Glutamatergic neuron (in vitro differentiated cells): ENCODE measurements around the gene KRT5. TPM values are rescaled to one million over a fixed set of nuclear protein-coding genes. Genes with fewer than 3 reads are reported as not detected.

Experiments used
- DNase-seq: peaks from one replicate; pipeline ENCODE4 v3.0.0; 2022
- H3K27ac Mint-ChIP-seq: one replicate; pipeline ENCODE4 v1.8.0; 2020; ENCODE audit warnings: mild to moderate bottlenecking, mixed read lengths, inconsistent platforms; ENCODE audit not compliant: unreplicated experiment
- H3K27me3 Mint-ChIP-seq: one replicate; pipeline ENCODE4 v1.8.0; 2020; ENCODE audit warnings: mild to moderate bottlenecking, moderate library complexity, mixed read lengths, inconsistent platforms; ENCODE audit not compliant: unreplicated experiment
- H3K36me3 Mint-ChIP-seq: one replicate; pipeline ENCODE4 v1.8.0; 2020; ENCODE audit warnings: mild to moderate bottlenecking, mixed read lengths, inconsistent platforms; ENCODE audit not compliant: unreplicated experiment
- H3K4me1 Mint-ChIP-seq: one replicate; pipeline ENCODE4 v1.8.0; 2020; ENCODE audit warnings: mild to moderate bottlenecking, low read depth, mixed read lengths, inconsistent platforms; ENCODE audit not compliant: unreplicated experiment
- H3K4me3 Mint-ChIP-seq: one replicate; pipeline ENCODE4 v1.8.0; 2020; ENCODE audit warnings: mild to moderate bottlenecking, mixed read lengths, inconsistent platforms; ENCODE audit not compliant: unreplicated experiment
- H3K9me3 Mint-ChIP-seq: one replicate; pipeline ENCODE4 v1.8.0; 2020; ENCODE audit warnings: mild to moderate bottlenecking, moderate library complexity, mixed read lengths, inconsistent platforms; ENCODE audit not compliant: unreplicated experiment
- total RNA-seq: library from RNA; stranded (reverse); fragmentation: NEBNext Ultra II Directional; extraction: Animal tissue kit (Norgen Biotek cat#: 25700); gene quantifications from one replicate; pipeline ENCODE4 v1.2.1, GENCODE V29; 2021; ENCODE audit not compliant: unreplicated experiment
- TF ChIP-seq, protein P1 (sequence below): fragments of 200-600 bp; sonication (generic); IDR thresholded peaks from one replicate; pipeline ENCODE4 v1.5.0; 2021; ENCODE audit not compliant: partially characterized antibody, unreplicated experiment

The KRT5 gene
- total RNA-seq, 1 donor from 2014 or later: not detected

DNA sequence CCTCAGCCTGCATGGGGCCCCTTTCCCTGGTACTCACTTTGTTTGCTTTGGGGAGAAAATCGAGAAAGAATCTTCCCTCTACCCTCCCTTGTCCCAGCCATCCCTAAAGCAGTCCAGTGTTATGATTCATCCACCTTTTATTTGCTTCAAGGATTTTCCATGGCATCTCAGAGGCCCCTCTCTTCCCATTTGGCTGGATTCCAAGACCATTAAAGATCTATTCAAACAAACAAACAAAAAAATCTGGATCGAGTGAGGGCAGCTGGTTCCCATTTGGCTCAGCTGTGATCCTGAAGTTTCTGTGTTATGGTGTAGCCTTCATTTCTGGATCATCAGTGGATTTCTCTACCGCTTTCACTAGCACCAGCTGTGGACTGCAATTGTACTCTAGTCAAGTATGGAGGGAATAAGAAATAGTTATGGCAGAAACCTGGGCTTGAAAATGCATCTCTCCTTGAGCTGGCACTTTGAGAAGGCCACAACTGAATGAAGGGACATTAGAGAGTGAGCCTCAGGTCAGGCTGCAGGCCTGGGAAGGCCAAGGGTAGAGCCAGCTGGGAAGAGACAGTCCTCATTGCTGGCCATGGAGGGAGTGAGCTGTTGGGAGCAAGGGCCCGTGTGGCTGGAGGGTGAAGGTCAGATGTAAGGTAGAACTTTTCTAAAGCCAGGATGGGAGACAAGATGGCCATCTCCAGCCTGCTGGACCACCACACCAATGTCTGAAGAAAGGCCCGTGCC is 19.1 kb upstream of the KRT5 start:
- Mint-ChIP-seq H3K36me3 (no peaks in the 10 kb centered on the region), H3K9me3 (peaks cover 5% of the 10 kb centered on the region), H3K4me1 (no peaks in the 10 kb centered on the region), H3K4me3 (no peak overlapping the region), H3K27me3 (peaks cover 8% of the 10 kb centered on the region), H3K27ac (no peak overlapping the region)
- TF ChIP-seq, protein P1, sequence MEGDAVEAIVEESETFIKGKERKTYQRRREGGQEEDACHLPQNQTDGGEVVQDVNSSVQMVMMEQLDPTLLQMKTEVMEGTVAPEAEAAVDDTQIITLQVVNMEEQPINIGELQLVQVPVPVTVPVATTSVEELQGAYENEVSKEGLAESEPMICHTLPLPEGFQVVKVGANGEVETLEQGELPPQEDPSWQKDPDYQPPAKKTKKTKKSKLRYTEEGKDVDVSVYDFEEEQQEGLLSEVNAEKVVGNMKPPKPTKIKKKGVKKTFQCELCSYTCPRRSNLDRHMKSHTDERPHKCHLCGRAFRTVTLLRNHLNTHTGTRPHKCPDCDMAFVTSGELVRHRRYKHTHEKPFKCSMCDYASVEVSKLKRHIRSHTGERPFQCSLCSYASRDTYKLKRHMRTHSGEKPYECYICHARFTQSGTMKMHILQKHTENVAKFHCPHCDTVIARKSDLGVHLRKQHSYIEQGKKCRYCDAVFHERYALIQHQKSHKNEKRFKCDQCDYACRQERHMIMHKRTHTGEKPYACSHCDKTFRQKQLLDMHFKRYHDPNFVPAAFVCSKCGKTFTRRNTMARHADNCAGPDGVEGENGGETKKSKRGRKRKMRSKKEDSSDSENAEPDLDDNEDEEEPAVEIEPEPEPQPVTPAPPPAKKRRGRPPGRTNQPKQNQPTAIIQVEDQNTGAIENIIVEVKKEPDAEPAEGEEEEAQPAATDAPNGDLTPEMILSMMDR: no peak
- no peak for DNase-seq

DNA sequence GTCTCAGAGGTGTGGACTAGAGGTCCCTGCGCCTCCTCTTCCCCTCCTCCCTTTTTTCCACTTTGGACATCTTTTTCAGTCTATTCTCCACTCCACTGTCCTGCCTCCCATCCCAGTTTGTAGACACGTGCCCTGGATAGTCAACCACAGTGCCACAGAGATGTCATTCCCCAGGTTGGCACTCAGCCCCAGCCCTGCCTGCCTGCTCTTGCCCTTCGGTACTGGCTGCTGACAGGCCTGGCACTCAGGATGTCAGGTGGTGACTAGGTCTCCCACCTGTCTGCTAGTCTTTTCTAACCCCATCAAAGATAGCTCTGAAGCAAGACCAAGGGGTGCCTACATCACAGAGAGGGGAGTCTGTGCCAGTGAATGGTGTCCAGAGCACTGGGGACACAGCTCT is 16.9 kb upstream of the KRT5 start:
- H3K27ac Mint-ChIP-seq: no peak overlapping the region
- peaks cover 5% of the 10 kb centered on the region for H3K9me3 Mint-ChIP-seq
- peaks cover 4% of the 10 kb centered on the region for H3K27me3 Mint-ChIP-seq
- TF ChIP-seq, protein P1: no peak
- DNase-seq: no peak
- no peaks in the 10 kb centered on the region for H3K4me1 Mint-ChIP-seq
- no peak overlapping the region for H3K4me3 Mint-ChIP-seq
- H3K36me3 Mint-ChIP-seq: no peaks in the 10 kb centered on the region

DNA sequence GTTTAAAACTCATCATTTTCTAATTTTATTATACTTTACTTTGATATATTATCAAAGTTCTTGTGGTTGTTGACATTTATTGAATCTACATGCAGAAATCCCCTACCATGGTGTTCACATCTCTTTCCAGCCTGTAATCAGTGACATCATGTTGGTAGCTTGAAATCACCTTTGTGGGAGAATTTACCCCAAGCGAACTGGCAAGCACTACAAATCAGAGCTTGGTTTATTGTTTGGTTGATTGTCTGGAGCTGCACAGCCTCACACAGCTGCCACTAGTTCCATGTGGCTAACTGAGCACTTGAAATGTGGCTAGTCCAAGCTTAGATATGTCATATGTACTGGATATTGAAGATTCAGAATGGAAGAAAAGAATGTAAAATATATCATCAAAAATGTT is 15.4 kb upstream of the KRT5 start:
- TF ChIP-seq, protein P1: no peak
- Mint-ChIP-seq H3K9me3 (peaks cover 5% of the 10 kb centered on the region), H3K27ac (no peak overlapping the region), H3K4me3 (no peak overlapping the region), H3K36me3 (no peaks in the 10 kb centered on the region), H3K27me3 (peaks cover 4% of the 10 kb centered on the region), H3K4me1 (no peaks in the 10 kb centered on the region)
- no peak for DNase-seq

DNA sequence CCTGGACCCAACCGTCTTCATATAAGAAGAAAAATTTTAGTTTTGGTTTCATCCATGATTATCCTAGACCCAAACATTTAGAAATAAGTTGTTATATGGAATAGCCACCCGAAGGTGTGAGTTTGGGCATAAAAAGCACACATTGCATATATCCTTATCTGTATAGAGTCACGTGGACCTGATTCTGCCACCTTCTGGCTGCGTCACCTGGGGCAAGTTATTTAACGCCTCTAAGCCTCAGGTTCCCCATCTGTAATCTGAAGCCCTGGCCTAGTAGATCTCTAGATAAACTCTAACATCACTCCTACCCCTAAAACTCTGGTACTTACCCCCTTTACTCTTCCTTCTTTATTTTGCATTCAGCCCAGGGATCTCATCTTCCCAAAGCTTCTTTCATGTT is 14.3 kb upstream of the KRT5 start:
- H3K4me3 Mint-ChIP-seq: no peak overlapping the region
- no peaks in the 10 kb centered on the region for H3K4me1 Mint-ChIP-seq
- DNase-seq: no peak
- TF ChIP-seq, protein P1: no peak
- no peaks in the 10 kb centered on the region for H3K36me3 Mint-ChIP-seq
- peaks cover 6% of the 10 kb centered on the region for H3K27me3 Mint-ChIP-seq
- H3K9me3 Mint-ChIP-seq: peaks cover 7% of the 10 kb centered on the region
- no peak overlapping the region for H3K27ac Mint-ChIP-seq

DNA sequence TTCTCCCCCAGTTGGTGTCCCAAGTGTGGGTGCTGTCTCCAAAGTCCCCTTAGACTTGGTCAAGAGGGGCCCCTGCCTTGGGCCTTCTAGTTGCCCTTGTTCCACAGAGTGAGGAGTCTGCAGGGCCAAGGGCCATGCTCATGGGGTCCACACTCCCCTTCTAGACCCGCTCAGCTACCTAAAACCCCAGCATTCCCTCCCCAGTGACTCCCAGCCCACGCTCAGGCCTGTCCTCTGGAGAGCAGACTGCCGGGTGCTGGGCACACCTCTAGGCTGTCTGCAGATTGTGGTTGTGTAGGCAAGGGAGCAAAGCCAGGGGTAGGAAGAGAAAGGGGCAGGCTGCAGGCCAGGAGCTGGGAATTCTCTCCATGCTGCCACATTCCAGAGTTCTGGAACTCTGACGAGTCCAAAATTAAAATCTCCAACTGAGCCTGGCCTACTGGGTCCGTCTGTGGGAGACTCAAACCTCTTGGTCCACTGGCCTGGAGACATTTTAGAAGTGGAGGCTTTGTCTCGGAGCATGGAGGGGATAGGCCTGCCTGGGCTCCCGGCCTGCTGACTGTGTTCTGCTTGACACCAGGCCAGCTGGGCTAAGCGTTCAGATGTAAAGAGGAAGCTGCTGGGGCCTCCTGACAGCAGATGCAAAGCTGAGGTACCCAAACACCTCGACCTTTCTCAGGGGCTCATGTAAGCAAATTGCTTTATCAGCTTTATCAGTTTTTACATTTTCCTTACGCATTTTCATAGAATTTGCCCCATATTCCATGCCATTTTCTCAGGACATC is 13.7 kb upstream of the KRT5 start:
- Mint-ChIP-seq H3K9me3 (peaks cover 5% of the 10 kb centered on the region), H3K36me3 (no peaks in the 10 kb centered on the region), H3K4me1 (no peaks in the 10 kb centered on the region), H3K27me3 (peaks cover 6% of the 10 kb centered on the region), H3K27ac (no peak overlapping the region), H3K4me3 (no peak overlapping the region)
- TF ChIP-seq, protein P1: no peak
- peak; percentile 2 for DNase-seq
